ENCODE measurements around the gene USP36.

USP36 gene

DNA sequence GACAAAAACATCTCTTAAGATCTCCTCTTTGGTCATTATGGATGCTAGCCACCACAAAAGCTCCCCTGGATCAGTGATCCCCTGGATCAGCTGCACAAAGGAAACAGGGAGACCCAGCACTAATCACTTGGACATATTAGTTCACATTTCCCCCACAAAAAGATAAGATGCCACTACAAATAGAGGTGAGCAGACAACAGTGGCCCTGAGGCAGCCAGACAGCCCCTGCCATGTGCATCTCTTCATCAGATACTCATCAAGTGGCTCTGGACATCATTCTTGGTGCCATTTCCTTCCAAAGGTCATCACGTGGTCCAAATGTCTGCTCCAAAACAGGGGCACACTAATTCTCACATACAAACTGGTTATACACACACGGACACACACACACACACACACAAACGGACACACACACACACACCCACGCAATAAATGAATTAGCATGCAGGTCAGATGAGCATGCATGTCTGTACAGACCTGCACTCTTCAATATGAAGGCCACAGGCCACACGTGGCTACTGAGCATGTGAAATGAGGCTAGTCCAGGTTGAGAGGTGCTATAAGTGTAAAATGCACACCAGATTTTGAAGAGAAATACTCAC lies 4.1 kb downstream of the USP36 start:
- no peak for DNase-seq

DNA sequence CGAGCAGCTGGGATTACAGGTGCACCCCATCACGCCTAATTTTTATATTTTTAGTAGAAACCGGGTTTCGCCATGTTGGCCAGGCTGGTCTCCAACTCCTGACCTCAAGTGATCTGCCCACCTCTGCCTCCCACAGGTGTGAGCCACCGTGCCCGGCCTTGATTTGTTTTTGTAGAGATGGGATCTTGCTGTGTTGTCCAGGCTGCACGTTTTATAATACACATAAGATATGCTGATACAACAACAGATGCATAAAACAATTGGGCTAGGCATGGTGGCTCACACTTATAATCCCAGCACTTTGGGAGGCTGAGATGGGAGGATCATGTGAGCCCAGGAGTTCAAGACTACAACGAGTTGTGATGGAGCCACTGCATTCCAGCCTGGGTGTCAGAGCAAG lies 6.0 kb downstream of the USP36 start:
- no peak for DNase-seq

DNA sequence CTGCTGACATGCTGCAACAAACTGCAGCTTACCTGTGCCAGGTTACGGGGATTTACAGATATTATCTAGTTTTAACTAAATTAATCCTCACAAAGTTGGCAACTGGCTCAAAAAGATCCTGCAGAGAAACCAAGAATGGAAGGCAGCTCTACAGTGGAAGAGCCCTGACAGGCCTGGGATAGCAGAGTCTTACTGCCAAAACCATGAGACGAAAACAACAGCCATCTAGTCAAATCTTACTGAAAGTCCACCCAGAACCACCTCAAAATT lies 8.1 kb downstream of the USP36 start:
- DNase-seq = no peak

DNA sequence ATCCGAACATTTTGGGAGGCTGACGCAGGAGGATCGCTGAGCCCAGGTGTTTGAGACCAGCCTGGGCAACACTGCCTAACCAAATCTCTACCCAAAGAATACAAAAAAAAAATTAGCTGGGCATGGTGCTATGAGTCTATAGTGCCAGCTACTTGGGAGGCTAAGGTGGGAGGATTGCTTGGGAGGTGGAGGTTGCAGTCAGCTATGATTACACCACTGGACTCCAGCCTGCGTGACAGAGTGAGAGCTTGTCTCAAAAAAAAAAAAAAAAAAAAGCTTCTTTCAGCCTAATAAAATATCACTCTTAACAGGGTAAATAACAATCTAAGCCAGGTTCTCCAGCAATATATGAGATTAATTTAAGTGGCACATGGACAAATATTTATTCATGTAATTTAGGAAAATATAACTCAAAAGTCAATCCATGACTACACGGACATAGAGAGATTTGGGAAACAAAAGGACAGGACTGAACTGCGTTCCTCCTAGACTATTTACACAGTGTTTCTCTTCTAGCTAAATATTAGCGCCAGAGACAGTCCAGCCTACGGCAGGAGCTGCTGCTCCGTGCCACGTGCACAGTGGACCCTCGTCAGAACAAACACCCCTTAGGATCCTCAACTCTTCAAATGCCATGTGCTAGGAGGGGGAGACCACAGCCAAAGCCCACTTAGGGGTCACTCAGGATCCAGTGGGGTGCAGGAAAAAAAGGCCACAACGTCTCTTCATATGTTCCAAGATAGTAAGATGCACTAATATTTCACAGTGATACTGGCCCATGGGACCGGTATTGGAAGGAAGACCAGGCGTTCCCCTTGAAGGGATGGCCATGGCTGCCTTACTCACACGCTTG lies 8.7 kb downstream of the USP36 start:
- no peak for DNase-seq

DNA sequence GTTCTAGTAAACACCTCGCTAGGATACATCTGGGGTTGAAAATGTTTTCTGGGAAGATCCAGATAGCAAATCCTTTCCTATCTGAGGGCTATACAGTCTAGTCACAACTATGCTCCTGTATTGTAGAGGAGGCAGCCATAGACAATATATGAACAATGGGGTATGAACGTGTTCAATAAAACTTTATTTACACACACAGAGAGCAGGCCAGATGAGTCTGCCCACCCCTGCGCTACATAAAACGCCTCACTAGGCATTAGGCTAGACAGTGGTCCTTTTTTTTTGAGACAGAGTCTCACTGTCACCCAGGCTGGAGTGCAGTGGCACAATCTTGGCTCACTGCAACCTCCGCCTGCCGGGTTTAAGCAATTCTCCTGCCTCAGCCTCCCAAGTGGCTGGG lies 11.1 kb downstream of the USP36 start:
- DNase-seq = no peak

DNA sequence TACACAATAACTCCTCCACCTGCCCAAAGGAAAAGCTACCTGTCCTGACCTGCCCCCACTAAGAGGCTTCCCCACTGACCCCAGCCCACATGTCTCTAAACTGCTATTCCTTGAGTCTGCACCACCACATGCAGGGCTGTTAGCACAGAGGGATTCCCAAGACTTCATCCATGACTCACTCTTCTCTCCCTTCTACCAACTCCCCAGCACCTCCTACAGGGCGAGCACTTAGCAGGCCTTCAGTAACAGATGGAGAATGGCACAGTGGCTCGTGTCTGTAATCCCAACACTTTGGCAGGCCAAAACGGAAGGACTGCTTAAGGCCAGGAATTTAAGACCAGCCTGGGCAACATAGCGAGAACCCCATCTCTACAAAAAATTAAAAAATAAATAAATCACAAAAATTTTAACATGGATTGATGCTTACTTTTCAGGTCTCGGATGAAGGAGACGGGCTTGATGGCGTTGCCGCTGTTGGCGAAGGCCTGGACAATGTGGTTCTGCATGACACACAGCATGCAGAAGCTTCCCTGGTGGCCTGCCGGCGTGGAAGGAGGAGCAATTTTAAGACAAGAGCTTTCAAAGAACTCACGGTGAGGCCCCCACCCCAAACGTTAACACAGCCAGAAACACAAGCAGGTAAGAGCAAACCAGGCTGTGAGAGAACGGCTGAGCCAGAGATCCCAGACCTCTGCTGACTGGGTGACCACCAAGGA lies 12.0 kb downstream of the USP36 start:
- DNase-seq = no peak

DNA sequence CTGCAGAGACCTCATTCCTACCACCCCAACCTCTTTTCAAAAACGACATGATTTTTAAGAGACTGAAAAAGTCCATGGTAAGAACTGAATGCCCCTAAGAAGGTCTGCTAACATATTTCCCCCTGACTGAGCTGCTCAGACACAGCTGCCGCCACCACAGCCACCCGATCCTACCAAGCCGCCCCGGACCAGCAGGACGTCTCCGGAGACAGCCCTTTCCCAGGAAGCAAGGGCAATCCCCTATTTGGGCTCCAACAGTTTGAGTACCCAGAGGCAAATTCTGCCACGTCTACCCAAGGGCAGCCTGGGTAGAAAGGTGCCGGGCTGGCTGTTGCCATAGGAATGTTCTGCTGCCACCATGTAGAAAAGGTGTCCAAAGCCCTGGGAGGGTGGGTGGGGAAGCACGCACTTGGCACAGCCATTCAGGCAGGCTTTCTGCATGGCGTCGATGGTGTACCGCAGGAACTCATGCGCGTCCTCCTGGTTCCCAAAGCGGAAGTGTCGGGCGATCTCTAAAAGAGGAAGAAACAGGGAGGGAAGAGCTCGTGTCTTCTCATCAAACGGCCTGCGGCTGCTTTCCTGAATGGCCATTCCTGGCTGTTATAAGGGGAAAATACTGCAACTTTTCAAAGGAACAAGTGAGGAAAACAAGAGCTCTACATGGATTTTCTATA lies 13.6 kb downstream of the USP36 start:
- no peak for DNase-seq

DNA sequence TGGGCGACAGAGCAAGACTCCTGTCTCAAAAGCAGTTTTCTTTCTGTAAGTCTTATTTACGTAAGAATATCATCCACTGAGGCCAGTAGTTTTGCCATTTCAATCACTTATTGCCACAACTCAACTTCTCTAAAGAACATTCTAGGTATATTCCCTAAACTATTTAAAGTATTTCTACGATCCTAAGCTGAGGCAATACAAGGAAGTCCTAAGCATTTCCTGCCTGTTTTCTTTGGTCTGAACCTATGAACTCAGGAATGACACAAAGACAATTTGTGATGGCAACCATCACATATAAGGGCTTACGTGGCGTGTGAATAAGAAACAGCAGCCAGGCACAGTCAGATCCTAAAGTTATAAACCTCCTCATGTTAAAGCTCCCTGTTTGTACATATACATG lies 14.2 kb downstream of the USP36 start:
- DNase-seq = no peak

DNA sequence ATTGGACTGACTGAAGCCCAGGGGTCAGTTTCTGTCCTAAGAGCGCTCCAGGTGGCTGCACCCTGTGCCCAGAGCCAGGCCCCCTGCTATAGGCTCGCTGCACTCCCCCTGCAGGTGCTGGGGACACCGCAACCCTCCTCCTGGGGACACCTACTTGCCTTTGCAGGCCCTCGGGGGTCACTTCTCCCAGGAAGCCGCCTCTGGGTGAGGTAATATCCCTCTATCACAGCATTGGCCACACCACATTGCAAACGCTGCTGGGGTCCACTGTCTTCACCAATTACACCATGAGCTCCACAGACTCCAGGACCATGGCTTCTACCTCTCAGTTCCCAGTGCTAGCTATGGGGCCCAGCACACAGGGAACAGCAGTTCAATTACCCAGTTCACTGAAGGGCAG lies 14.9 kb downstream of the USP36 start:
- DNase-seq = no peak

DNA sequence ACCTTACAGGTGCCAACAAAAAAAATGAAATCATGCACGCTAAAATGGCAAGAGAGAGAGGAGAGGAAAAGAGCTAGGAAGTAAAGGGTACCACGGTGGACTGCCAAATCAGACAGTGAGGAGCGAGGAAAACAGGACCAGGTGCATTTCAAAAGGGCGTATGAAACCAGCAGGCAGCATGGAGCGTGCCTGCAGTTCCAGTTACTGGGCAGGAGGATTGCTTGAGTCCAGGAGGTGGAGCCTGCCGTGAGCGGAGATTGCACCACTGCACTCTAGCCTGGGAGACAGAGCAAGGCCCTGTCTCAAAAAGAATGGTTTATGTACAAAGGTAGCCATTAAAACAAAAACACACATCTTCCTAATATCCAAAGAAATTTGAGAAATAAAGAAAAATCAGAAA lies 16.4 kb downstream of the USP36 start:
- no peak for DNase-seq

DNA sequence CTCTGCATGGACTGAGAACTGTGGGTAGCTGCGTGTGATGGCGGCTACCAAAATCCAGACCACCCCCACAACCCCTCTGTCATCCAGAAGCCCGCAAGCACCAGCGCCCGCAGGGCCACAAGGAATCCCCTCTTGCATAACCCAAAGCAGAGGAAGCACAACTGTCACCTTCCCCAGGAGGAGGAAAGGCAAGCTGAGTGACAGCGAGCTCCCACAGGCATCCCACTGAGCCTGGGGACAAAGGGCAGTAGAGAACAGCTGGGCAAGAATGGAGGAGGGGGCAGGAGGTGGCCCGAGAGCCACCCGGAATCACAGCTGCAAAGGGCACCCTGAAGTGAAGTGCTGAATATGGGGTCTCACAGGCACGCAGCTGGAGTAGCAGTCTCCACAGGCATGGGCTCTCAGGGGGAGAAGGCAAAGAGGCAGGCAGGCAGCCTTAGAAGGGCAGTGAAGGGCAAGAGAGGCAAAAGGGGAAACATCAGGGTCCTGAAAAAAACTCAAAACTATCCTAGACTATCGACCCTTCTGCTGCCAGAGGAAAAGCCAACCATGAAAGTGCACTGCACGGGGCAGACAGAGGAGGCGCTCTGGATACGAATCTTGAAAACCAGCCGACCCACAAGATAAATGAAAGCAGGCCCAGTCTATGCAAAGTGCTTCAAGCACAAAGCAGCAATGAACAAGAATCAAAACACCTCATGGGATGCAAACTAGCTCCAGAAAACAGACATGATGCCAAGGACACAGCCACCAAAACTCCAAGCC lies 17.1 kb downstream of the USP36 start:
- no peak for DNase-seq

DNA sequence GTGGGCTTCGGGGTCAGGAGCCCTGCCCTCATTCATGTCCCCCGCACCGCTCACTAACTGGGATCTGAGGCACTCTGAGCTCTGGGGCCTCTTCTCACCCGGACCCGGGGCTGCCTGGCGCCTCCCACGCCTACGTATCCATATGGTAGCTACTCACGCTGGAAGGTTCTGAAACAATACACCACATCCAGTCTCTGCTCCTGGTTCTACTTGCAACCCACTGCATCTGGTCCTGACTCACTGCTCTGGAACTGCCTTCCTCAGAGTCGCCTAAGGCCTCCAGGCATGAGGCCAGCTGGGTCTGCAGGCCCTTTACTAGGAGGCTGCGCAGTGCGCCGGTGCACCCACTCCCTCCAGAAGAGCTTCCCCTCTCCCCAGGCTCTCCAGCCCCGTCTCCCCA lies 18.1 kb downstream of the USP36 start:
- DNase-seq = peak; percentile 87

DNA sequence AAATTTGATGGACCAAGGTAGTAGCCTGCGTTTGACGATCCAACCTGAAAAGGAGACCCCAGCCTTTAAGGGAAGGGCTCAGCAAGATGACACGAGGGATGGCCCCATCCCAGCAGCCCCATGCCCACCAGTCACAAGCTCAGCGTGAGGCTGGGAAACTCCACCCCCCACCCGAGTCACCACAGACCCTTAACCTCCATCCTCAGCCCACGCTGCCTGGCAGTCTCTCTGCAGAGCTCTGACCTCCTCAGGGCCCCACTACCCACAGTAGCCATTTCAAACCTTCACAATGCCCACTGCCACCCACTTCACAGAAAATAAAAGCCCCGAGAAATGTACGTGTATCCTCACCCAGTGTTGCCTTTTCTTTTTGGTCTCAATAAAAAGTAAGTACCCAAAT lies 18.7 kb downstream of the USP36 start:
- no peak for DNase-seq

DNA sequence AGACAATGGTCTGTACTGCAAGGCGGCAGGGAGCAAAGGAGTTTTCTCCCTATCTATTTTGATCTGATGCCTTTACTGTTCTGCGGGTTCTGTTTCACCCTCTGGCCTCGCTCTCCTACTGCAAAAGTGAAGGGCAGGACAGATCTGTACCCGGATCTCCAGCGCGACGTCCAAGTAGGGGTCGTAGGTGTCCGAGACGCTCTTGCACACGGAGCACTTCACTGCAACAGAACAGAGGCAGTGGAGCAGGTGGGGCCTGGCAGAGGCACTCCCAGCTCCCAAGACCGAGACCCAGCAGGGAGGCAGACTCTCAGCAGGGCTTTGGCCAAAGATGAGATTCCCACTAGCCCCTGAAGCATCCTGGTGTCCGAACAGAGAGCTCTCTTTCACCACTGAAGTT lies 19.8 kb downstream of the USP36 start:
- no peak for DNase-seq

DNA sequence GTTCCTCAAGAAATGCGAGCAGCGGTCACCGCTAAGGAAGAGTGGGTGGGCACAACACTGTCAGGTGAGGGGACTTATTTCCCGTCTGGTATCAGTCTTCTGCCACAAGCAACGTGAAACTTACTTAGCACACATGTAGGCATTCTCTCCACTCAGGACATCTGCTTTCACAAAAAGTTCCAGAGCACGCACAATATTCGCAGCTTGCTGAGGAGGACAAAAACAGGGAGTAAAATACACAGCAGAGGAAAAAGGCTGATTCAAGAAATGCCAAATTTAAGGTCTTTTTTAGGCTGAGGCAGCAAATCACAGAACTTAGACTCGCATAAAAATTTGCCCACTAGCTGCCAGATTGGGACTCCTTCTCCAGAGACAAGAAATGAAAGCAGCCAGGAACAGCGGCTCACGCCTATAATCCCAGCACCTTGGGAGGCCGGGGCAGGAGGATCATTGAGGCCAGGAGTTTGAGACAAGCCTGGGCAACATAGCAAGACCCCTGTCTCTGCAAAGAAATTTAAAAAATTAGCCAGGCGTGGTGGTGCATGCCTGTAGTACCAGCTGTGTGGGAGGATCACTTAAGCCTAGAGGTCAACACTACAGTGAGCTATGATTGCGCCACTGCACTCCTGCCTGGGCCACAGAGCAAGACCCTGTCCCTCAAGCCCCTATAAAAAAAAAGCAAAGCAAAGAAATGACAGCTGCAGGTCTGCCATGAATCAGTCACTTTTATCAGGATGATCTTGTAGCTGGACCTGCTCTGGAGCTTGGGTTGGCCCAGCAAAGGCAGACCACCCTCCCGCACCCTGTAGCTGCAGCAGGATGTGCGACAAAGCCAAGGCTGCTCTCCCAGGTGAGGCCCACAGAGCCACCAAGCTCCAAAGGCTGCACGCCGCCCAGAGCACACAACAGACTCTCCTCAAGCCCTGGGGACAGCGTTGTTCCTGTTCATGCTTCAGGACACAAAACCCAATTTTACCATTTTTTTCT lies 20.5 kb downstream of the USP36 start:
- DNase-seq = no peak

DNA sequence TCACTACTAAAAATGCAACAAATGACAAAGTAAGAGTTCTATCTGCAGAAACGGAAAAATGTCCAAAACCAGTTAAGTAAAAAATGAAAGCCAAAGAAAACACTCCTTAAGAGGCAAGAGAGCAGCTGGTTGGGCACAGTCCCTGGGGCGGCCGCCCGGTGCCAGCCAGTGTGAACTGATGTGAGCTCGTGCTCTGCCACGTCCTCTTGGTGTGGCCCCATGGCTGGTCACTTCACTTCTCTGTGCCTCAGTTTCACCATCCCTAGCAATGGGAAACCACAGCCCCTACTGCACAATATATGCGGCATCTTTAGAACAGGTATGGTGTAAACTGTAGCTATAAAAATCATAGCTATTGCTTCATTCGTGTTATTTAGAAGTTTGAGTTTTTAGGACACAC lies 21.2 kb downstream of the USP36 start:
- DNase-seq = no peak

DNA sequence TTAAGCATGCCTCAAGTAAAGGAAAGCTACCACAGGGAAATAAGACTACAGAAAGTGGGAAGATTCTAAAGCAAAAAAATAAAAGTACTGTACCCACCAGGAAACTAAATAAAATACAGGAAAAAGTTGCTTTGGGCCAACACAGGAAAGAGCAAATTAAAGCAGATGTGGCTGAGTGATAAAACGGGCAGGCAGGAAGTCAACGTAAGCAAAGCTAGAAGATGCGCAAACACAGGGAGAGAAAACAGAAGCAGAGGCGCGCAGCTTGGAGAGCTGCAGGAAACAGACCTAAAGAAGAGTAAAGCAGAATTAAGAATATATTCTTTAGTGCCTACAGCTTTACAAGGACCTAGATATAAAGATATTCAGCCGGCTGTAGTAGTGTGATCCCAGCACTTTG lies 21.7 kb downstream of the USP36 start:
- DNase-seq = no peak

DNA sequence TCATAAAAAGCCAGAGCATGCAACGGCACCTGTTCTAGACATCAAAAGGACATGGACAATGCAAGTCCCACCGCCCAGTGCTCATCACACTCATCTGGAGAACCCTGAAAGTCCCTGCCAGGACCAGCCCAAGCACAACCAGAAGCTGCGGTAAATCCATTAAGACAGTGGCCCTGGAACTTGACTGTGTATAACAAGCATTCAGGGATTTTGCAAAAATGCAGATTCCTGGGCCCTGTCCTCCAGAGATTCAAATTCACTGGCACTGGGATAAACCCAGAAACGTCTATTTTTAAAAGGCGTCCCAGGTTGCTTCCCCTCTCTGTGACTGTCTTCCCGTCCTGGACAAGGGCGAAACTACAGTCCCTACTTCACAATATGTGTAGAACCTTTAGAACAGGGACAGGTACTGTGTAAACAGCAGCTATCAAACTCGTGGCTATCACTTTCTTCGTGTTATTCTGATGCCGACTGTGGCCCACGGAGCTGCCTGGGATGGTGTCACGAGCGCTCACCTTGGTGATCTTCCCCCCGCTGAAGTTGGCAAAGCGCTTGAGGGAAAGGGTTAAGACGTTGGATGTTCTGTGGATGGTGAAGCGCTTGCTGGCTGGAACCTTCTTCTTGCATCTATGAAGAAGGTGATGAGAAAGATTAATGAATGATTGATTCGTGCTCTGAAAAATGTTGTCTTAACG lies 22.3 kb downstream of the USP36 start:
- no peak for DNase-seq

DNA sequence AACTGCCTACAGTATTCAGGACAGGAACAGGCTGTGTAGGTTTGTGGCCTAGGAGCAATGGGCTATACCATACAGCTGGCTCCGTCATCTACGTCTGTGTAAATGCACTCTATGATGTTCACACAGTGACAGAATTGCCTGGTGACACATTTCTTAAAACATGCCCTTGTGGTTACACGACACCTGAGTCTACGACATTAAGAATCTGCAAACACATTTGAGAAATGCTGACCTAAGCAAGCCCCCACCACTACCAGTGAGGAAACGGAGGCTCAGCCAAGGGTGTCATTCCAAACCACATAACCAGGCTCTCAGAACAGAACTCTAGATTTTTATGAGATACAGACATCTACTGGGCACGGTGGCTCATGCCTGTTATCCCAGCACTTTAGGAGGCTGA lies 23.5 kb downstream of the USP36 start:
- no peak for DNase-seq

DNA sequence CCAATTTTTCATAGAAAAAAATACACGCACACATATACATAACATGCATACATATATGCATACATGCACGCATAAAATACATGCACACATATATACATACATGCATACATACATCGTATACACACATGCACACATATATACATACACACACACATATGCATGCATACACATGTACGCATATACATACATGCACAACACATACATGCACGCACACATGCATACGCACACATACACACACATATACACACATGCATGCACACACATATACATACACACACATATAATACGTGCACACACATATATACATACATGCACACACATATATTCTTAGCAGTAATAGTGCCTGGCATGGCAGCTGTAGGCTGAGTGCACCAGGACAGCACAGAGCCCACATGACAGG lies 24.9 kb downstream of the USP36 start:
- no peak for DNase-seq

DNA sequence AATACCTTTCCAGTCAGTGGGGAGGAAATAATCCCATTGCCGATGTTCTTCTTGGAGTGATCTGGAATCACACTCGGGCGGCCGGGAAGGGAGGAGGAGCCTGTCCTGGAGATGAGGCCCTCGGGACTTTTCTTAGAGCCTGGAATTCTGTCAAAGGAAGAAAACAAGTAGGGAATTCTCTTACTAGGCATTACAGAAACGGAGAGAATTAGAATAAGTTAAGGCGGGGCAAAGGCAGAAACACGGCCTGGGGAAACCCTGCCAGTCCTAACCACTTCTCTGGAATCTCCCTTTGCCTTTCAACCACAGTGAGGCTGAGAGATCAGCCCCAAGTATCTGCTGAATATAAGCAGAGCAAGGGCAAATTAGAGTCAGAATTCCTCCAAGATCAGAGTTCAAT lies 27.8 kb downstream of the USP36 start:
- DNase-seq = no peak
